IPS-18c (cell line): ENCODE data around the gene MCRS1.
A peak's percentile ranks its signal among the peaks of the same experiment; 100 is the strongest.

Source experiments
- H3K4me3 ChIP-seq: 2 replicates; pipeline ENCODE4 v1.7.0; 2013; ENCODE audit warnings: low read depth, mild to moderate bottlenecking, low read length, moderate library complexity; ENCODE audit not compliant: insufficient read depth
- H3K9me3 ChIP-seq: one replicate; pipeline ENCODE4 v1.6.1; 2013; ENCODE audit warnings: mild to moderate bottlenecking, low read length, moderate library complexity; ENCODE audit not compliant: control insufficient read depth, insufficient read depth

Gene MCRS1

DNA sequence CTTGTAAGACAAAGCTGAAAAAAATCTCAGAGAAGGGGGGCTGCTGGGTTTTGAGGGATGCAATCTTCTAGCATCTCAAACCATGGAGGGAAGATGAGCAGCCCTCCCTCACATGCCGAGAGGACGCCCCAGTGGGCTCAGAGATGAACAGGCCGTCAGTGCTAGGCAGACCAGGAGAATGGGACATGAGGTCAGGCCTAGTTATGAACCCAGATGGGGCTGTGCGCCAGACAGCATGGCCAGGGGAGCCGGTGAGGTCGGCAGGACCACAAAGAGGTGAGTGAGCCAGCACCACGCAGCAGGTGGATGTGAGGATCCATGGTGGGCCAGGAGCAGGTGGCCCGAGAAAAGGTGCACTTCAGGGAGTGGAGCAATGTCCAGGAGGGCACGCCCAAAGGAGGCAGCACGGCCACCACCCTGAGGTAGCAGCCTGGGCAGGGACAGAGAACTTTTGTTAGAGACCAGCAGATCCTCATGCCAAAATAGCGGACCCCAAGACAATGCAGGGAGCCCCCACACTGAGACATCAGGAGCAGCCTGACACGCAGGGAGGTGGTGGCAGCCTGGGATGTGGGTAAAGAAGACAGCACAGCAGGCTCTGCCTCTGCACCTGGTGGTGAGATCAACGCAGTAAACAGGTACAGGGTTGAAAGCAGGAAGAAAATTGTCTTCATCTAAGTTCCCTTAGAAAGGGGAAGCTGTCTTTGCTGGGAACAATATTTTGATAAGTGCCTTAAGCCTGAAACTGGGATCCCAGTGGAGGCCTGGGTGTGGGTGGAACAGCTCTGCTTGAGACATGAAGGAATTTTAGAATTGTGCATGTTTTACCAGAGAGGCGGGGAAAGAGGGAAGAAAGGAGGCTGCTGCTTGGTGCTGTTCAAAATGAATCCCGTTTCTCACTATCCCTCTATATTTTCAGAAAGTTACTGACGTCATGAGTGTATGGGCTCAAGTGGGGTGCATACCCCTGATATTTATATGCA, 17.8 kb upstream of the MCRS1 start:
- Histone ChIP-seq H3K9me3 (no peaks in the 10 kb centered on the region), H3K4me3 (no peak overlapping the region)

DNA sequence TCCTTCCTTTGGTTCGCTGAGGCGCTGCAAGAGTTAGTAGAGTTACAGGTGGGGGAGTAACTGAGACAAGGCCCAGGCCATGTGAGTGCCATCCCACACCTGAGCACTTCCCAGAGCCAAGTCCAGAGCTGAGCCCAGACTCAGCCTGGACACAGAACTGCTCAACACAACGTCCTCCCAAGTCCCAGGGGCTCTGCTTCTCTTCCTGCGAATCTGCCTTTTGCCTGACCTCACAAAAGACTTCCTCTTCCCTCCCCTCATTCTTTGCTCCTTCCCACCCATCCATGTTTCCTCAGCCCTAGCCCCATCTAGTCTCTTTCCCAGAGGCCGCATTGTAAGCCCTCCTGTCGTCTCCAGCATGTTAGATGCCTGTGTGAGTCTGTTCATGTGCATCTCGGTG, 16.6 kb upstream of the MCRS1 start:
- no peak overlapping the region for H3K4me3 ChIP-seq

DNA sequence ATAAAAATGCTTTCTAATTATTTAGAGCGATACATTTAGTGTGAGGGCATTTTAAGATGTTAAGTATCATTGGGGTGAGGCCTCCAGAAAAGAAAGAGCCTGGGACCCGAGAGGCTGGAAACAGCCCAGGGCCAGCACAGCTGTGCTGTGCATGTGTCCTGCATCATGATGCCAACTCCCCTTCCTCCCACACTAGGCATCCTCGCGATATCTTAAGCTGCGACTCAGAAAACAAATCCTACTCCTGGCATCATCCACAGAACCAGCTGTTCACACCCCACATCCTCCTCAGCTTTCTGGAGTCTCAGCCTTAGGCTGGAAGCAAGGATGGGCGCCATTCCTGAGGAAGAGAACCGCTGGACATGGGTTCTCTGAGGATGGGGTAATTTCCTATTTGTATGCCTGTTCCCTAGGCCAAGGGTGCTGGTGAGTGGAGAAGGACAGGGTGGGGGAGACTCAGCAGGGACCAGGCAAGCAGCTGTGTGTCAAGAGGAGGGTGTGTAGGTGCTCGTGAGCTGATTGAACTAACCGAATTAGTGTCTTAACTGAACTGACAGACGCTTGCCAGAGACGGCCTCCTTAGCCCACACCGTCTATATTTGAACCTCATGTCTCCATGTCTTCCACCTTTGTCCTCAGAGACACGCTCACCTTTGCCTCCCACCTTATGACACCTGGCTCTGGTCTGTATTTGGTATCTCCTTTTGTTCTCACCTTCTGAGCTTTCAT, 15.6 kb upstream of the MCRS1 start:
- Histone ChIP-seq H3K4me3 (no peak overlapping the region), H3K9me3 (no peaks in the 10 kb centered on the region)

More for the DNA sequence above, 16.6 kb upstream of the MCRS1 start:
- no peaks in the 10 kb centered on the region for H3K9me3 ChIP-seq

DNA sequence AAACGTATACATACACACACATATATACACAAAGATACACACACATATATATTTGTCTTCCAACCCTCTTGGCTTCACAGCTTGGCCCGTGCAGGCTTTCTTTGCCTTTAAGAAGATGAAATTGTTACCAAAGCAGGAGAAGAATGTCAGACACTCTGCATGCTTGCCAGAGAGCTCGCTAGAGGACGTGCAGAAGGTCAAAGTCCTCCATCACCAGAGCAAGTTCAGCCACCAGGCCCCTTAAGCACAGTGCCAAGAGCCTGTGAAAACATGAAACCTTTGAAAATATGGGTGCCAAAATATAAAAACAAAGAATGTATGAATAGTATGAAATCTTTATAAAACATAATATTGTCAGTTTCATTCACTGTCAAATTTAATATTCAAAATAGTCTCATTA, 14.9 kb upstream of the MCRS1 start:
- Histone ChIP-seq H3K9me3 (no peaks in the 10 kb centered on the region), H3K4me3 (no peak overlapping the region)

DNA sequence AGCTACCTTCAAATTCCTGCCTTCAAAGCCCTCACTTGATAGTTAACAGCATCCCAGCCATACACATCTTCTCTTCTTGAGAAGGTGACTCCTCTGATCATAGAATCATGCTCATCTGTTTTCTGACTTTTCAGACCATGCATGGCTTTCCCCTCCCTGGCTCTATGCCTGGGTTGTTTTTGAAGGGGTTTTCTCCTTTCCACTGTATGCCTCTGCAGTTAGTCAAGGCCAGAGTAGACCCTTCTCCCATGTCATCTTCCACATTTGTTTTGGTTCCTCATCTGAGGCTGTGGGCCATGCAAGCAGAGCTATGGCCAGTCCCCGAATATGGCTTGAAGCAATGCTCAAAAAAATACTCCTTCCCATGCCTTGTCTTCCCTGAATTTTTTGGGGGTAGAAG, 14.3 kb upstream of the MCRS1 start:
- Histone ChIP-seq H3K9me3 (no peaks in the 10 kb centered on the region), H3K4me3 (no peak overlapping the region)

DNA sequence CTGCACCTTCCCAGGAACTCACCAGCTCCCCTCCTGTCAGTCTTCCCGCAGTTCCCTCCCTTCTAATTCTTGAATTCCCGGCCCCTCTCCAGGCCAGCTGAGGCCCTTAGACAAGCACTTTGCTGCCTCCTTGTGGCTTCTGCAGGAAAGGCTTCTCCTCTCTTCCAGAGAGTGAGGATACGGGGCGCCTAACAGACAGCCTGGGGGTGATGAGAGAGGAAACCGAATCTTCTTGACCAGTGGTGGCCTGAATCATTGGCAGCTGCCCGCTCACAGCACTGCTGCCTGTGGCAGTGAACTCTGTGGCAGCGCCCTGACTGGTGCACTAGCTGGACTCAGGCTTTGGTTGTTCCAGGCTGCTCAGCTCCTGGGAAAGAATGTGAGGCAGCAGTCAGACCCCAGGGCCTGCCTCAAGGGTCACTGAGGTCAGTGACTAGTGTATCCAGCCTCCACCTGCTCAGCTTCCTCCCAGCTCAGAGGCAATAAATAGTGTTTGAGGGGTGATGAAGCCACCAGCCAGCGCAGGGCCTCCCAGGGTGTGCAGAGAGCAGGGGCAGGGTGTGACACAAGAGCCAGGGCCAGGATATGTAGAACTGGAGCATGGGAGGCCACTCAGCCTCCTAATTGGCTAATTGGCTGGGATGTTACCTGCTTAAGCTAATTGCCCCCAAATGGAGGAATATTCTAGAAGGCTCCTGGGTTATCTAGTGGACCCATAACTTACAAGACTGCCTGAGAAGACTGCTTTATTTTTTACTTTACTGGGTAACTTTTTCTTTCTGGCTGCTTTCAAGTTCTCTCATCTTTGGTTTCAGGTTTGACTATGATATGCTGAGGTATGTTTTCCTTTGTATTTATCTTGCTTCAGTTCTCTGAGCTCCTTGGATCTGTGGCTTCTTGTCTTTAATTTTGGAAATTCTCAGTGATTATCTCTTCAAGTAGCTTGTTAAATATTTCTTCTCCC, 12.9 kb upstream of the MCRS1 start:
- H3K9me3 ChIP-seq, result no peaks in the 10 kb centered on the region
- H3K4me3 ChIP-seq, result no peak overlapping the region

DNA sequence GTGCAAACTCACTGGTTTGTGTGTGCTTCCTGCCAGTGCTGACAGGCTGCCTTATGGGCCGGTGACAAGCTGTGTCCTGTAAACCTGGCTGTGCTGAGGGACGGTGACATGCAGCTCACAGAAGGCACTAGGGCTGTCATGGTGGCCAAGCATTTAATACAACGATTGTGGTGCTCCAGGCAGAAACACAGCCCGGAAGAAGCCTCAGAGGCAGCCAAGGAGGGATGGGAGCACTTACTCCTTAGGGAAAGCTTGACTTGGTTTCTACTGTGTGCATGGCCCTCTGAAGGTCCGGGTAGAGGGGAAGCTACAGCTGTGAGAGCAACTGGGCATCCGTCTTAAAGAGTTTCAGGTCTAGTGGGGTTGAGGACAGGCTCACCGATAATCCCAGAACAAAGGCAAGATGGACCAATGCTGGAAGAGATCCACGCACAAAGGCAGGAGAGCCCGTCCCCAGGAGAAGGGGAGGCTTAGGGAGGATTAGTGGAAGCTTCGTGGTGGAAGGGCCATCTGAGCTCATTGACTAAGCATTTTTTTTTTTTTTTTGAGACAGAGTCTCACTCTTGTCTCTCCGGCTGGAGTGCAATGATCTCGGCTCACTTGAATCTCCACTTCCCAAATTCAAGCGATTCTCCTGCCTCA, 10.7 kb upstream of the MCRS1 start:
- no peaks in the 10 kb centered on the region for H3K9me3 ChIP-seq
- H3K4me3 ChIP-seq, result no peak overlapping the region

DNA sequence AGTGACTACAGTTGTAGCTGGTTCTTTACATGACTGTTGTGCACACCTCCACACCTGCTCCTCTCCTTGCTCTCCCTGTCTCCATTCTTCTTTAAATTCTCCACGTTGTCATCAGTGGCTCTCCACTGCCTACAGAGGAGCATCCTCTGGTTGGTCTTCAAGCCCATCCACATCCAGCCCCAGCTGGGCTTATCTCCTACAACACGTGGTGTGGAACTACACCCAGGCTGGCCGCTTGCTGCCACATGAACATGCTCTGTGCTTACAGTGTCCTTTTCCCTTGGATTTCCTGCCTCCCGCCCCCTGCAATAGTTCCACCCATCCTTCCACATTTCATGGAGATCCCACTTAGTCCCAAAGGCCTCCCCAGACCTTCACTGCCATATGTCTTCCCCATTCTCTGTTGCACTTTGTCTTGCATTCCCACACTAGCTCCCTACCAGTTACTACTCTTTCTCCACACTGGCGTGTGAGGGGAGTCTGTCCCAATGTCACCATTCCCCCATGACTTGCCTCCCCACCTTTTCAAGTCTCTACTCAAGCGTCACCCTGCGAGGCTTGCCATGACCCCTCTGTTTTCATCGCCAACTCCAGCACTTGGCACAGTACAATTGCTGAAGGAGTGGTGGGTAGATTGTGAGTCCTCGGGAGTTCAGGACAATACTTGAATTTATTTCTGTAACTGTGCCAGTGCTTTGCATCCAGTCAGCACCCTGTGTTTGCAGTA, 9.8 kb upstream of the MCRS1 start:
- no peak overlapping the region for H3K4me3 ChIP-seq
- no peaks in the 10 kb centered on the region for H3K9me3 ChIP-seq

DNA sequence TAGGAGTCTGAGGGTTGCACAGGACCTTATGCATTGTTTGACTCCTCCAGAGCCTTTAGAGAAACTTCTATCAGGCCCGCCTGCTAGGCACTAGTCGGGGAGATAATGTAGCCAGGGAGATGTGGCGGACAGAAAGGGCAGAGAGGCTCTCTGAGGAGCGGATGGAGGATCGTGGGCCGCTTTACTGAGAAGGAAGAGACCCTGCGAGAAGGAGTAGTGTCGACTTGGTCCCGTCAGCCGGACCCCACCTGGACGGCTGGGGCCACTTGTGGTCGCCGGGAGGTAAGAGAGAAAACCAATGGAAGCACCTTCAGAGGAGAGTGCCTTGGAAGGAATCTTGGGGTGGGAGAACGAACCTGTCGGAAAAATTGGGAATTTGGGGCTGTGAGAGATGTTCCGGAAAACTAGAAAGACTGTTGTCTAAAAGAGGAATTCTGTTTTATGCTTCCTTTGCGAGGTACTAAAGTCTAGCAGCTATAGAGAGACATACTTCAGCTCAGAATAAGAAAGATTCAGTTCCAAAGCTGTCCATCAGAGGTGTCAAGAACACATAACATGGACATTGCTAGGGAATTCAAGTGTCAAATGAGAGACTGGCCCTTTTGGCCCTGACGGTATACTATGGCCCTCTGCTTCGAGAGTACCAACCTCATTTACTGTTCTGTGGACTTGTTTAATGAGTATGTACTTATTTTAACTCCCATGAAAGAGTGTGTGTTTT, 660 bp upstream of the MCRS1 start:
- Histone ChIP-seq H3K9me3 (no peaks in the 10 kb centered on the region), H3K4me3 (peak overlapping the region; percentile 71)

DNA sequence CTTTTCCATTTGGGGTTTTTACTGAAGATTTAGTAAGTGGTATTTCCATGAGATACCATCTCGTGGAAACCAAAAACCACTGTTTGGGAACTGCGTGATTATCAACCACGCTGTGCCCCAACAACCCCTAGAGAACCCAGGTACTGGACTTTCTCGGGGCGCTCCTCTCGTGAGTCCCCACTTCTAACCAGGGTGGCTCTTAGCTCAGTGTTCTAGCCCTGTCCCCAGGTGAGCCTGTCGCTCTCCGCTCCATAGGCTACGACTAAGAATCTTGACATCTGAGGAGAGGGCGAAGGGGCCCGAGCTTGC, 686 bp downstream of the MCRS1 start:
- H3K9me3 ChIP-seq, result no peaks in the 10 kb centered on the region
- H3K4me3 ChIP-seq, result peak overlapping the region; percentile 71

DNA sequence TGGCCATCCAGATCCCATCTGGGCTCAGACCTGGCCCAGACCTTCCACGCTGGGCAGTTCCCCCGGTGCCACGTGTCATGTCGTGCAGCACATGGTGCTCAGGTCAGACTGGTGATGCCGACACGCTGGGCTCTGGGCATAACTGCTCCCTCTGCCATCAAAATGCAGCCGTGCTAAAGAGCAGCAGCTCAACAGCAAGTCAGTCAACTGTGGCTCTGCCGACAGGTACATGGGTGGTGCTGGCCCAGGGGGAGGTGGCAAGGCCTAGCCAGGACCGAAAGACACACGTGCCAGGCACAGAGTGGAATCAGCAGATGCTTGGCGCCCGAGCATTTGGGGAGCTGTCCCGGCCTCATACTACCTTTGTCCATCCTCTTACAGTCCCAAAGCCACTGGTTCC, 1.6 kb downstream of the MCRS1 start:
- H3K4me3 ChIP-seq, result no peak overlapping the region
- no peaks in the 10 kb centered on the region for H3K9me3 ChIP-seq

DNA sequence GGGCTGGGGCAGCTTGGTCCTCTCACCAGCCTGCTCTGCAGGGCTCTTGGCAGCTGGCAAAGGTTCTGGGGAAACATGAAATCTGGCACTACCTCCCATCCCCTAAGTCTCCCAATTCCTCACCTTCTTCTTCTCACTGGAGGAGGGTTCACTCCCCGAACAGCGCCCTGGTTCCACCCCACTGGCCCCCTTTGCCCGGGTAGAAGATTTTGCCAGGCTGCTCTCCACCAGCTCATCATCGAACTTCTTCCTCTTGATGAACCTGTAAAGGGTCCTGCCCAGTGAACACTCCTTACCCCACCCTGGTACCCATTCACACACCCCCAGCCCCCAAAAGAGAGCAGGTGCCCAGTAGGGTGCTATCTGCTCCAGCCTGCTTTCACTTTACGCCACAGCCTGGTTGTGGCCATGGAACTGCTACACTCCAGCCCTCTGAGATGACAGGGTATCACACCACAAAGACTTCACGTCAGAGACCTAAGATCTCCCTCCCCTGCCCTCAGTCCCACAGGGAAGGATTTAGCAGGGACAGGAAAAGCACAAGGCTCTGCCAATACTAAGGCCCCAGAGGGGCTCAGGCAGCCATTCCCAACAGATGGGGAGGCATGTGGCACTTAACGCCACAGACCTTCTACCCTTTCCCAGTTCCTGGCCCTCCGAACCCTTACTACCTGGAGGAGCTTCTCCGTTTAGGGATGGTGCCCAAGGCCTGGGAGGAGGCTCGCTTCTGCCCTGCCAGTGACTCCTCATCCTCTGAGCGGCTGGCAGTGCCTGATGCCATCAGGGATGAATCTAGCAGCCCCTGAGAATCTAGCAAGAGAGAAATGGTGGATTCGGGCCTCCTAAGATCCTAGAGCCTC, 2.3 kb downstream of the MCRS1 start:
- H3K4me3 ChIP-seq, result no peak overlapping the region
- H3K9me3 ChIP-seq, result no peaks in the 10 kb centered on the region

DNA sequence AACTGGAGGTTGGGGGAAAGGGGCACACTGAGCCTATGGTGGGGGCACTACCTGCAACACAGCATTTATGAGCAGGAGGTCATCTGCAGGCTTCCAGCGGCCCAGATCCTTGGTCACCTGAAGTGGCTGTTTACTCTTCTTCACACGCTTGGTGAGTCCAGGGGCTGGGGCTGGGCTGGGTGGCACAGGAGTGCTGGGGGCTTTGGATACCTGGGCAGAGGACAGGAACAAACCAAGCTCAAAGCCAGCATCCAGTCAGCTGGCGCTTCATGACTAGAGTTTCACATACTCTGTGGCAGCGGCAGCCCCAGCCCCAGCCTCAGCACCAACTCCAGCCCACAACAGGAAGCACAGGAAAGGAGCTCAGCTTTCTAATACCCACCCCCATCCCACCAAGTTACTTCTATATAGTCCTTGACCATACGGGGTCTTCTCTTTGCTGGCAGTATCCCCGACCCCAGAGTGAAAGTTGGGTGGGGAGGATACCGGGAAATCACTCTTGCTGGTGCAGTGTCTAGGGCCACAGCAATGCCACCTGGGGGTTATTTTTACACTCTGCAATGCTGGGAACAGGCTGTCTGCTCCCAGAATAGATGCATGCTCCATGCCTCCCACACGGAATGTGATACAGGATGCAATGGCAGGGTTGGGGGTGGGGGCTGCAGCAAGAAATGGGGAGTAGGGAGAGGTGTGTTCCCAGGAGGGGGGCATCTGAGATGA, 3.1 kb downstream of the MCRS1 start:
- Histone ChIP-seq H3K4me3 (no peak overlapping the region), H3K9me3 (no peaks in the 10 kb centered on the region)

DNA sequence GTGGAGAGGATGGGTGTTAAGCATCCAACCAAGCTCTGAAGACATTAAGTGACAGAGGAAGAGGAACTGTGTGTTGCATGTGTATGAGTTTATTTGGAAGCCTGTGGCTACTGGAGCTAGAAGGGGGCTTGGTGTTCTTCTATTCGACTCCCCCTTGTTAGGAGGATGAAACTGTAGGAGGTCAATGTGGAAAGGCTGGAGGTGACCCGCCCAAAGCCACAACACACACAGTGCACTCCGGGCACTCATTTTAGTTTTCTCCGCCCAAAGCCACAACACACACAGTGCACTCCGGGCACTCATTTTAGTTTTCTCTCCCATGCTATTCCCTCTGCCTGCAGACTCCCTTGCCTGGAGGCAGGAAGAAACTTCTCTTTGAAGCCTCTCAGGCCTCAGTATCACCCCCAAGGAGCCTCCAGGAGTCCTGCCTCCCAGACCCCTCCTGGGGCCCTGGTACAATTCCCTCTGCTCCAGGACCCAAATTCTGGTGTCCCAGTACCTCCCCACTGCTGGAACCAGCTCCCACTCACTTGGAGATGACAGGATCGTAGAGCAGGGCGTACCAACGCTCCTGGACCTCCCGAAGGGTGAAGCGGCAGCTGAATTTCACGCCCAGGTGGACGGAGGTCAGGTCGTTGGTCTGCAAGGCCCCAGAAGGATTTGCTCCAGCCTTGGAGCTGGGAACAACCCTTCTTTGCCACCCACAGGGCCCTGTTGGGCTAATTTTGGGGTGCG, 3.8 kb downstream of the MCRS1 start:
- no peaks in the 10 kb centered on the region for H3K9me3 ChIP-seq
- H3K4me3 ChIP-seq, result no peak overlapping the region
